GM12875 (cell line): ENCODE results near the gene SSRP1.

ENCODE experiments used
- H3K4me3 ChIP-seq: one replicate; pipeline ENCODE4 v1.5.1; 2011; ENCODE audit warnings: low read depth, low read length, control low read depth
- CTCF ChIP-seq: IDR thresholded peaks from 2 replicates; pipeline ENCODE4 v1.5.1; 2011; ENCODE audit warnings: low read depth, mild to moderate bottlenecking, control low read depth, inconsistent platforms, low read length, moderate library complexity, borderline replicate concordance; ENCODE audit not compliant: insufficient read depth

Gene SSRP1

GRCh38 chr11:57358991-57359390, 23.3 kb upstream of the SSRP1 start:
- no peak overlapping the region for H3K4me3 ChIP-seq
- no peak for TF ChIP-seq CTCF

- no peak for TF ChIP-seq CTCF
- no peak overlapping the region for H3K4me3 ChIP-seq
Measured at GRCh38 chr11:57358543-57358961, 22.9 kb upstream of the SSRP1 start.

DNA sequence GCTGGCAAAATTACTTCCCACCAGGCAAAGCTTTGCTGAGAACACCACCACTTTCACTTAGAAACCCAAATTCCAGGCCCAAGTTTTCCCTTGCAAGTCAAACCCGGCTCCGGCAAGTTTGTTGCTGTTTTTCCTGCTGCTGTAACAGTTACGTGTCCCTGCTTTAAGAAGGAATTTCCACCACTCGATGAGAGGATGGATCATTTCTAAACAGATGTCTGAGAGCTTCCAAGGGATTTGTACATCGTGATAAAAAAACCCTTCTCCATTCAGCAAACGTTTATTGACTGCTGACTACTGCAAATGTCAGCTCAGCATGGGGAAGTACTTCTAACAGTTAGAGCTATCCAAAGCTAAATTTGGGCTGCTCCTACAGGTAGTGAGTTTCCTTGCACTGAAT, 22.2 kb upstream of the SSRP1 start:
- H3K4me3 ChIP-seq, result no peak overlapping the region
- TF ChIP-seq CTCF, result no peak

DNA sequence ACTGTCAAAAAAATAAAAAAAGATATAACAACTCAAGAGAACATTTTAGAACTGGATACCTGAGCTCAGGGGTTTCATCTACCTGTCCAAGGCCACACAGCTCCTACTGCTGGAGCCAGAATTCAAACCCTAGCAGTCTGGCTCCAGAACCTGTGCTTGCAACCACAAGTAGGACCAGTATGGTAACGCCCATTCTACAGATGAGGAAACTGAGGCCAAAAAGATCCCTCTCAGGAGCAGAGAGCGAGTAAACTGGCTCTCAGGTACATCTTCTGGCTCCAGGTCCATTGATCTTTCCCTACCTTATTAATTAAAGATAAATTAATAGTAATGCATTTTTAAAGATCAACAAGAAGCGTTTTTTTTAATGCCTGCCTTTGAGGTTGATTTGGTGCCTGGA, 21.6 kb upstream of the SSRP1 start:
- TF ChIP-seq CTCF, result no peak
- no peak overlapping the region for H3K4me3 ChIP-seq

GRCh38 chr11:57356268-57356667, 20.6 kb upstream of the SSRP1 start:
- no peak for TF ChIP-seq CTCF
- H3K4me3 ChIP-seq, result no peak overlapping the region

DNA sequence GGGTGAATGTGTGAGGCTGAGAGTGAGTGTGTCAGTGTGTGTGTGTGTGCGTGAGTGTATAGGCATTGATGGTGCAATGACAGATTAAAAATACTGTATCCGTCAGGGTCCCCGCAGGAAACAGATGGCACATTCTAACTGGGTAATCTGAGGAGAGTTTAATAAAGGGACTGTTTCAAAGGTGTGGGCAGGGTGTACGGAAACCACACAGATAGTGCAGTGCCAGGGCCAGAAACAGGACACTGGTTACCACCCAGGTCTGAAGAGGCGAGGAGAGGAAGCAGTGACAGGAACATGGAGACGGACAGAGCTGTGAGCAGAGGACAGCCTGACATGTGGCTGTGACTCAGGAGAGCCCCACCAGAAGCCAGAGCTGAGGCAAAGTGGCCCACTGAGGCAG, 19.0 kb upstream of the SSRP1 start:
- H3K4me3 ChIP-seq, result no peak overlapping the region
- no peak for TF ChIP-seq CTCF

DNA sequence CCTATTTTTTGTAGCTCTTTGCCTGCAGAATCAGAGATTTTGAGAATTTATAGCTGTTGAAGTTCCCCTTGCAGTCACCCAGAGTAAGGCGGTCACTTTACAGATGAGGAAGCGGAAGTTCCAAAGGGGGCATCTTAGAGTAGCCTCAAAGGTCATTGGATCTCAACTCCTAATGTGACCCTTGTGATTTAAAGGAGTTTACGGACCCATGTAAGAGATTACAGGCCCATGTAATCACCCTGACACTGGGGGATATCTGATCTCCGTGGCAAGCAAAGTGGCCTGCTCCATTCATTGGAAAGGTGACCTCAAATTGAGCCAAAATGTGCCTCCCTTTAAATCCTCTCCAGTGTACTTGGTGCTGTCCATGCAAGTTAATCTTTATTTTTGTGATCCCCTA, 18.2 kb upstream of the SSRP1 start:
- no peak overlapping the region for H3K4me3 ChIP-seq
- no peak for TF ChIP-seq CTCF
